Keratinocyte (primary cell): ENCODE results near the gene TIAL1.

Experiments
- CTCF ChIP-seq, 3 experiments: IDR thresholded peaks in 1 of 3; conservative IDR thresholded peaks in 1 of 3; optimal IDR thresholded peaks in 1 of 3; 2 replicates in 2 of 3; 3 replicates in 1 of 3; pipeline versions ENCODE3 to v1.5.1; 2011; ENCODE audit warnings: low read length in 3 of 3, mild to moderate bottlenecking in 3 of 3, moderate library complexity in 2 of 3, control low read depth in 1 of 3, inconsistent platforms in 1 of 3; ENCODE audit not compliant: insufficient read depth in 2 of 3; ENCODE audit errors: extremely low read depth in 1 of 3
- EZH2 ChIP-seq: IDR thresholded peaks from one replicate; pipeline ENCODE4 v1.6.1; 2012; ENCODE audit warnings: inconsistent platforms, mild to moderate bottlenecking, low read length, moderate library complexity

- no peak for TF ChIP-seq CTCF (optimal IDR thresholded peaks at IDR 0.05 in 1 of 3, IDR thresholded peaks at IDR 0.05 in 1 of 3, conservative IDR thresholded peaks at IDR 0.05 in 1 of 3; ENCODE audit: extremely low read depth in 1 of 3, insufficient read depth in 2 of 3, low read length in 3 of 3)
- TF ChIP-seq EZH2: no peak
Observed at GRCh38 chr10:119633538-119634218, 36.9 kb upstream of the TIAL1 start.
